WTC11 (cell line): ENCODE results near the gene ECI1. TPM values are rescaled to one million over a fixed set of nuclear protein-coding genes. Genes with fewer than 3 reads are reported as not detected.

Experiments
- ATAC-seq: fragments of 200-7000 bp; cut with Tn5 transposase; 2 replicates; pipeline ENCODE4 v1.10.0; 2021; ENCODE audit warnings: mild to moderate bottlenecking, moderate library complexity
- CTCF ChIA-PET: fragments of 300-600 bp; sonication (Branson Sonifier 250); formaldehyde crosslinking; loops from one replicate; lab custom pipeline; 2021; ENCODE audit warnings: antibody characterized with exemption; lab: Charles Lee
- POLR2A ChIA-PET: fragments of 350-600 bp; sonication (Branson Sonifier 250); formaldehyde crosslinking; loops from one replicate; lab custom pipeline; 2021; ENCODE audit warnings: antibody characterized with exemption; lab: Charles Lee
- DNase-seq: peaks from one replicate; pipeline ENCODE4 v3.0.0; 2021; ENCODE audit warnings: low spot score
- H3K27ac Mint-ChIP-seq: 2 replicates; pipeline ENCODE4 v1.8.0; 2021; ENCODE audit warnings: mixed read lengths
- H3K27me3 Mint-ChIP-seq: 2 replicates; pipeline ENCODE4 v1.8.0; 2021; ENCODE audit warnings: low read depth, mild to moderate bottlenecking, moderate library complexity, mixed read lengths
- H3K36me3 Mint-ChIP-seq: 2 replicates; pipeline ENCODE4 v1.8.0; 2021; ENCODE audit warnings: mixed read lengths
- H3K4me1 Mint-ChIP-seq: 2 replicates; pipeline ENCODE4 v1.8.0; 2022; ENCODE audit warnings: mixed read lengths
- H3K4me3 Mint-ChIP-seq: 2 replicates; pipeline ENCODE4 v1.8.0; 2021; ENCODE audit warnings: mild to moderate bottlenecking, moderate library complexity, mixed read lengths
- H3K9me3 Mint-ChIP-seq: 2 replicates; pipeline ENCODE4 v1.8.0; 2021; ENCODE audit warnings: mixed read lengths
- AR ChIP-seq: fragments of 250-450 bp; sonication (Bioruptor Pico); IDR thresholded peaks from 2 replicates; pipeline ENCODE4 v1.9.0; 2021; ENCODE audit warnings: mild to moderate bottlenecking
- ATF1 ChIP-seq: sonication (generic); formaldehyde crosslinking; IDR thresholded peaks from 2 replicates; pipeline ENCODE4 v1.8.1; 2023; ENCODE audit warnings: mild to moderate bottlenecking, moderate library complexity, missing genetic modification reagents
- ATF6 ChIP-seq: sonication (generic); formaldehyde crosslinking; IDR thresholded peaks from 2 replicates; pipeline ENCODE4 v1.8.1; 2023; ENCODE audit warnings: mild to moderate bottlenecking, missing genetic modification reagents
- CREM ChIP-seq: sonication (generic); formaldehyde crosslinking; IDR thresholded peaks from 2 replicates; pipeline ENCODE4 v1.8.1; 2022; ENCODE audit warnings: mild to moderate bottlenecking, missing genetic modification reagents, moderate library complexity
- E2F5 ChIP-seq: sonication (generic); formaldehyde crosslinking; IDR thresholded peaks from 2 replicates; pipeline ENCODE4 v1.8.1; 2022; ENCODE audit warnings: mild to moderate bottlenecking, moderate library complexity, missing genetic modification reagents
- FOXK1 ChIP-seq: sonication (generic); formaldehyde crosslinking; IDR thresholded peaks from 2 replicates; pipeline ENCODE4 v1.8.0; 2022; ENCODE audit warnings: mild to moderate bottlenecking, moderate library complexity, missing genetic modification reagents
- FOXP1 ChIP-seq: sonication (generic); formaldehyde crosslinking; IDR thresholded peaks from 2 replicates; pipeline ENCODE4 v1.8.0; 2022; ENCODE audit warnings: missing genetic modification reagents, mild to moderate bottlenecking, moderate library complexity, borderline replicate concordance
- HMGA2 ChIP-seq: fragments of 250-450 bp; sonication (Bioruptor Pico); IDR thresholded peaks from 2 replicates; pipeline ENCODE4 v1.4.0; 2021; ENCODE audit warnings: mild to moderate bottlenecking, moderate library complexity
- JUN ChIP-seq: sonication (generic); formaldehyde crosslinking; IDR thresholded peaks from 2 replicates; pipeline ENCODE4 v1.8.0; 2023; ENCODE audit warnings: mild to moderate bottlenecking, missing genetic modification reagents
- KAT7 ChIP-seq: sonication (generic); formaldehyde crosslinking; IDR thresholded peaks from 2 replicates; pipeline ENCODE4 v1.8.1; 2023; ENCODE audit warnings: missing genetic modification reagents, mild to moderate bottlenecking, borderline replicate concordance
- MAX ChIP-seq: sonication (generic); formaldehyde crosslinking; IDR thresholded peaks from 2 replicates; pipeline ENCODE4 v1.8.0; 2022; ENCODE audit warnings: mild to moderate bottlenecking, missing genetic modification reagents
- MXD4 ChIP-seq: fragments of 250-450 bp; sonication (Bioruptor Pico); IDR thresholded peaks from 2 replicates; pipeline ENCODE4 v1.8.0; 2021; ENCODE audit warnings: mild to moderate bottlenecking, moderate library complexity, borderline replicate concordance
- MYBL2 ChIP-seq: sonication (generic); formaldehyde crosslinking; IDR thresholded peaks from 2 replicates; pipeline ENCODE4 v1.8.1; 2023; ENCODE audit warnings: mild to moderate bottlenecking, moderate library complexity, missing genetic modification reagents
- NFYB ChIP-seq: sonication (generic); formaldehyde crosslinking; conservative IDR thresholded peaks from 2 replicates; pipeline ENCODE4 v1.8.0; 2022; ENCODE audit warnings: low read depth, missing genetic modification reagents
- SP1 ChIP-seq: sonication (generic); formaldehyde crosslinking; conservative IDR thresholded peaks from 2 replicates; pipeline ENCODE4 v1.8.1; 2022; ENCODE audit warnings: missing genetic modification reagents
- USF1 ChIP-seq: sonication (generic); formaldehyde crosslinking; IDR thresholded peaks from 2 replicates; pipeline ENCODE4 v1.8.0; 2022; ENCODE audit warnings: mild to moderate bottlenecking, missing genetic modification reagents
- ZNF423 ChIP-seq: fragments of 250-450 bp; sonication (Bioruptor Pico); IDR thresholded peaks from 2 replicates; pipeline ENCODE4 v2.1.2; 2022; ENCODE audit warnings: mild to moderate bottlenecking, moderate library complexity
- total RNA-seq: library from RNA; stranded (reverse); gene quantifications from 3 replicates; pipeline ENCODE4 v1.2.3, GENCODE V29; 2021
- TF ChIP-seq, protein P1 (sequence below): sonication (generic); formaldehyde crosslinking; conservative IDR thresholded peaks from 2 replicates; pipeline ENCODE4 v1.8.1; 2022; ENCODE audit warnings: mild to moderate bottlenecking, missing genetic modification reagents
- TF ChIP-seq, protein P2 (sequence below): sonication (generic); formaldehyde crosslinking; IDR thresholded peaks from 2 replicates; pipeline ENCODE4 v1.8.0; 2023; ENCODE audit warnings: missing genetic modification reagents, mild to moderate bottlenecking, borderline replicate concordance
- TF ChIP-seq, protein P3 (sequence below): sonication (generic); formaldehyde crosslinking; IDR thresholded peaks from 2 replicates; pipeline ENCODE4 v1.8.1; 2023; ENCODE audit warnings: mild to moderate bottlenecking, missing genetic modification reagents, moderate library complexity

Gene ECI1
- total RNA-seq, 1 experiment from 2014 or later = 100 TPM

GRCh38 chr16:2205104-2205966 is 46.1 kb downstream of the ECI1 start, which contains the start of gene MLST8:
Gene MLST8, plus strand, starts transcription at chr16:2205454. Its CDS starts 632 bp downstream, at chr16:2206086.
- peak; percentile 69 for DNase-seq
- peak within 1 kb of the TSS; percentile 80 for H3K4me3 Mint-ChIP-seq
- ChIA-PET CTCF (interaction anchor here (1.0 to 2.7 kb wide), 3 partner anchors 10 to 223 kb away, joined by 4 to 13 read pairs (median 4); partner anchors contain the start of genes CASKIN1 and TRAF7), POLR2A (interaction anchor here (0.6 to 1.5 kb wide), 5 partner anchors 9 to 50 kb away, joined by 3 to 4 read pairs (median 3); partner anchors contain the start of genes ECI1, PGP and TRAF7)
- peak; percentile 69 for ATAC-seq
- peaks cover 24% of the 10 kb centered on the region for H3K27me3 Mint-ChIP-seq
- H3K36me3 Mint-ChIP-seq = peaks cover 14% of the 10 kb centered on the region
- no peaks in the 10 kb centered on the region for H3K9me3 Mint-ChIP-seq
- peaks cover 13% of the 10 kb centered on the region for H3K4me1 Mint-ChIP-seq
- H3K27ac Mint-ChIP-seq = peak within 1 kb of the TSS; percentile 95
- TF ChIP-seq MAX (CRISPR knock-in tag) (peak; percentile 44; the same call in 1 of the 2 replicates), HMGA2 (no peak), ZNF423 (CRISPR knock-in tag) (no peak), E2F5 (CRISPR knock-in tag) (peak; percentile 40; the same call in 1 of the 2 replicates), ATF1 (CRISPR knock-in tag) (0 out of 2 replicates have a peak, but pooled peaks have one; percentile 73), MYBL2 (CRISPR knock-in tag) (no peak), JUN (CRISPR knock-in tag) (0 out of 2 replicates have a peak, but pooled peaks have one; percentile 29), KAT7 (peak; percentile 38; the same call in 1 of the 2 replicates), MXD4 (CRISPR knock-in tag) (no peak), USF1 (CRISPR knock-in tag) (peak; percentile 16; the same call in 1 of the 2 replicates), FOXK1 (CRISPR knock-in tag) (peak; percentile 44), CREM (CRISPR knock-in tag) (peak; percentile 66; the same call in 1 of the 2 replicates), FOXP1 (no peak), AR (CRISPR knock-in tag) (no peak), SP1 (peak; percentile 36; the same call in 1 of the 2 replicates), NFYB (no peak), ATF6 (CRISPR knock-in tag) (no peak)
- TF ChIP-seq, protein P1, sequence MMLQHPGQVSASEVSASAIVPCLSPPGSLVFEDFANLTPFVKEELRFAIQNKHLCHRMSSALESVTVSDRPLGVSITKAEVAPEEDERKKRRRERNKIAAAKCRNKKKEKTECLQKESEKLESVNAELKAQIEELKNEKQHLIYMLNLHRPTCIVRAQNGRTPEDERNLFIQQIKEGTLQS (CRISPR knock-in tag) = no peak
- TF ChIP-seq, protein P2, sequence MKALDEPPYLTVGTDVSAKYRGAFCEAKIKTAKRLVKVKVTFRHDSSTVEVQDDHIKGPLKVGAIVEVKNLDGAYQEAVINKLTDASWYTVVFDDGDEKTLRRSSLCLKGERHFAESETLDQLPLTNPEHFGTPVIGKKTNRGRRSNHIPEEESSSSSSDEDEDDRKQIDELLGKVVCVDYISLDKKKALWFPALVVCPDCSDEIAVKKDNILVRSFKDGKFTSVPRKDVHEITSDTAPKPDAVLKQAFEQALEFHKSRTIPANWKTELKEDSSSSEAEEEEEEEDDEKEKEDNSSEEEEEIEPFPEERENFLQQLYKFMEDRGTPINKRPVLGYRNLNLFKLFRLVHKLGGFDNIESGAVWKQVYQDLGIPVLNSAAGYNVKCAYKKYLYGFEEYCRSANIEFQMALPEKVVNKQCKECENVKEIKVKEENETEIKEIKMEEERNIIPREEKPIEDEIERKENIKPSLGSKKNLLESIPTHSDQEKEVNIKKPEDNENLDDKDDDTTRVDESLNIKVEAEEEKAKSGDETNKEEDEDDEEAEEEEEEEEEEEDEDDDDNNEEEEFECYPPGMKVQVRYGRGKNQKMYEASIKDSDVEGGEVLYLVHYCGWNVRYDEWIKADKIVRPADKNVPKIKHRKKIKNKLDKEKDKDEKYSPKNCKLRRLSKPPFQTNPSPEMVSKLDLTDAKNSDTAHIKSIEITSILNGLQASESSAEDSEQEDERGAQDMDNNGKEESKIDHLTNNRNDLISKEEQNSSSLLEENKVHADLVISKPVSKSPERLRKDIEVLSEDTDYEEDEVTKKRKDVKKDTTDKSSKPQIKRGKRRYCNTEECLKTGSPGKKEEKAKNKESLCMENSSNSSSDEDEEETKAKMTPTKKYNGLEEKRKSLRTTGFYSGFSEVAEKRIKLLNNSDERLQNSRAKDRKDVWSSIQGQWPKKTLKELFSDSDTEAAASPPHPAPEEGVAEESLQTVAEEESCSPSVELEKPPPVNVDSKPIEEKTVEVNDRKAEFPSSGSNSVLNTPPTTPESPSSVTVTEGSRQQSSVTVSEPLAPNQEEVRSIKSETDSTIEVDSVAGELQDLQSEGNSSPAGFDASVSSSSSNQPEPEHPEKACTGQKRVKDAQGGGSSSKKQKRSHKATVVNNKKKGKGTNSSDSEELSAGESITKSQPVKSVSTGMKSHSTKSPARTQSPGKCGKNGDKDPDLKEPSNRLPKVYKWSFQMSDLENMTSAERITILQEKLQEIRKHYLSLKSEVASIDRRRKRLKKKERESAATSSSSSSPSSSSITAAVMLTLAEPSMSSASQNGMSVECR = peak; percentile 80; the same call in 1 of the 2 replicates
- TF ChIP-seq, protein P3, sequence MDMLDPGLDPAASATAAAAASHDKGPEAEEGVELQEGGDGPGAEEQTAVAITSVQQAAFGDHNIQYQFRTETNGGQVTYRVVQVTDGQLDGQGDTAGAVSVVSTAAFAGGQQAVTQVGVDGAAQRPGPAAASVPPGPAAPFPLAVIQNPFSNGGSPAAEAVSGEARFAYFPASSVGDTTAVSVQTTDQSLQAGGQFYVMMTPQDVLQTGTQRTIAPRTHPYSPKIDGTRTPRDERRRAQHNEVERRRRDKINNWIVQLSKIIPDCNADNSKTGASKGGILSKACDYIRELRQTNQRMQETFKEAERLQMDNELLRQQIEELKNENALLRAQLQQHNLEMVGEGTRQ (CRISPR knock-in tag) = peak; percentile 71
